HUES64 (cell line): Measurements from ENCODE around the gene PRDM15.
"Not testable (repeated sequence)": the region's sequence is repeated elsewhere in the genome, so short reads cannot be mapped to it uniquely, and the experiment has no call there.

Experiments used
- H3K27ac ChIP-seq: 2 replicates; pipeline ENCODE4 v1.7.0; 2013; ENCODE audit warnings: low read depth, low read length, inconsistent platforms
- H3K27me3 ChIP-seq: 2 replicates; pipeline ENCODE4 v1.6.1; 2013; ENCODE audit warnings: mild to moderate bottlenecking, low read length; ENCODE audit not compliant: insufficient read depth
- H3K36me3 ChIP-seq: 2 replicates; pipeline ENCODE4 v1.6.1; 2013; ENCODE audit warnings: mild to moderate bottlenecking, low read length; ENCODE audit not compliant: insufficient read depth
- H3K4me1 ChIP-seq: 2 replicates; pipeline ENCODE4 v1.6.1; 2013; ENCODE audit warnings: mild to moderate bottlenecking, low read length, moderate library complexity; ENCODE audit not compliant: insufficient read depth
- H3K4me3 ChIP-seq: 2 replicates; pipeline ENCODE4 v1.5.1; 2013; ENCODE audit warnings: mild to moderate bottlenecking, low read length, moderate library complexity
- H3K9ac ChIP-seq: 2 replicates; pipeline ENCODE4 v1.6.1; 2013; ENCODE audit warnings: mild to moderate bottlenecking, low read depth, low read length
- H3K9me3 ChIP-seq: 2 replicates; pipeline ENCODE4 v1.6.1; 2013; ENCODE audit warnings: low read depth, low read length; ENCODE audit not compliant: insufficient read depth
- WGBS: fragments of 150-250, 120-280 bp; methylation state at CpG from one replicate; pipeline ENCODE4 v1.1.7; 2013; ENCODE audit warnings: missing lambda C conversion rate; 5-methylcytosine and 5-hydroxymethylcytosine counted together

Gene PRDM15

DNA sequence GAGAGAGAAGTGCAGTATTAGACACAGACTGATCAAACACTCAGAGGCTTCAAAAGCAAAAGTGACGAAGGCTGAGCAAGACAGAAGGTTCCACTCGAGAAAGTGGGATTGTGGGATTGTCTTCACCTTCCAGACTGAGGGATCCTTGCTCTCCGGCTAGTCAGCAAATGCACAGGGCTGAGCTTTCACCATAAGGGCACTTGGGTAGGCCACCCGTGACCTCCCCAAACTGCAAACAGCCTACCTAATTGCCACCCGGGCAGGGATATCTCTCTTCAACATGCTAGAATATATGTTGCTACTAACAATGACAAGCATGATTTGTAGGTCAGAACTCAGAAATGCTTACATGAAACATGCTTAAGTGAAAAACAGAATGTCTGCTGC is 77.0 kb downstream of the PRDM15 start:
- Histone ChIP-seq H3K4me3 (no peak overlapping the region), H3K27me3 (no peaks in the 10 kb centered on the region), H3K27ac (no peak overlapping the region), H3K9me3 (no peaks in the 10 kb centered on the region), H3K9ac (no peak overlapping the region), H3K4me1 (no peaks in the 10 kb centered on the region), H3K36me3 (peaks cover 42% of the 10 kb centered on the region)
- WGBS: 96% methylated on average over 5 of the region's 5 CpGs

GRCh38 chr21:41801321-41802197 is 77.6 kb downstream of the PRDM15 start:
- 93% methylated on average over 32 of the region's 32 CpGs for WGBS
- no peak overlapping the region for H3K9ac ChIP-seq
- H3K9me3 ChIP-seq: no peaks in the 10 kb centered on the region
- H3K4me3 ChIP-seq: no peak overlapping the region
- no peaks in the 10 kb centered on the region for H3K27me3 ChIP-seq
- peaks cover 42% of the 10 kb centered on the region for H3K36me3 ChIP-seq
- H3K27ac ChIP-seq: no peak overlapping the region
- H3K4me1 ChIP-seq: no peaks in the 10 kb centered on the region

DNA sequence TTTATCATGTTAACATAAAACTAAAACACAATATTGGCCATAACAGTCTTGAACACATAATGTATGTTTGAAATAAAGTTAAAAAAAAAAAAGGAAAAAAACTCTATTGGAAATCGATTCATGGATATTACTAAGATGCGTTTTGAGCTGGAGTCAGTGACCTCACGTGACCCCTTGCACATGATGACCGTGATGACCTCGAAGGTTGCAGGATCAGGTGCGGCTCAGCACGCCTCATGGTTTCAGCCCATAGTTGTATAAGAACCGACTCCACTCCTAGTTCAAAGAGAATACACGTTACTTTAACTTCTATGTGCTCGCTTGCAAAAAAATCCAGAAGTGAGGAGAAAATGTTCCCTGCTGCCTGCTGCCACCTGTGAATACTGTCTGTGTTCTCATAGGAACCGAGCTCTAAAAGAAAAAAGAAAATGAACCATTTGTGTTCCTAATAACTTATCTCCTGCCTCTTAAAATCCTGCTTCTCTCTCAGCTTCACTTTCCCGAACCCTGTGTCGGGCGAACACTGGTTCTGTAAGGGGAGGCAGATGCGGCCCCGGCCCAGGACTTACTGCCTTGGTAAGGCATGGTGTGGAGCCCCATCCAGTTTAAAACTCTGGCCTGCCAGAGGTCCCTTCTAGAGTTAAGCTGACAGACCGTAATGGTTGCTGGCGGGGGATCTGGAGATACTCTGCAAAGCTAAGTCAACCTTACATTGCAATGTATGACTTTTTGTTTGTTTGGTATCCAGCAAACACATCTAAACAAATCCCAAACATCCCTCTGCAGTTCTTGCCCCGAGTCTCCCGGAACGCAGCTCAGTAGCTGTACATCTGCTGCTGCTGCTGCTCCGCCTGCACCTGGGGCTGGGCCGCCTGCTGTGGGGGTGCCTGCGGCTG is 78.5 kb downstream of the PRDM15 start:
- Histone ChIP-seq H3K36me3 (peaks cover 42% of the 10 kb centered on the region), H3K27ac (no peak overlapping the region), H3K9ac (no peak overlapping the region), H3K9me3 (no peaks in the 10 kb centered on the region), H3K4me3 (no peak overlapping the region), H3K4me1 (no peaks in the 10 kb centered on the region), H3K27me3 (no peaks in the 10 kb centered on the region)
- 93% methylated on average over 24 of the region's 24 CpGs for WGBS

DNA sequence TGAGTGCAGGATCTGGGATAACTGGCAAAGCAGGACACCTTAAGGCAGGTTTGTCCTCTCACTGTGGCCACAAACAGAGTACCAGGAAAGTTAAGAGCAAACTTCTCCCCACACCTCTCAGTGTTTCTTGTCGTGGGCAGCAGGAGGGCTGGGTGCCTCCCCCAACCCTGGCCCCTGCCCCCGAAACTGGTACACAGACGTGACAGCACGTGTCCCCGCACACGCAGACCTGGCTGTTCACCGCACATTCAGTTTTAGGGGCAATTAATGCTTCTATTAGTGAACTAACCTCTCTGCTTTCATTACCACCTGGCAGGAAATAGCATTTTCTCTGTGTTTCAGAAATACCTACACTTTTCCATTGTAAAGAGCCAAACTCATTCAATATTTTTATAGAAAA is 79.4 kb downstream of the PRDM15 start:
- H3K4me3 ChIP-seq: no peak overlapping the region
- no peak overlapping the region for H3K9ac ChIP-seq
- no peaks in the 10 kb centered on the region for H3K27me3 ChIP-seq
- no peaks in the 10 kb centered on the region for H3K9me3 ChIP-seq
- 96% methylated on average over 7 of the region's 7 CpGs for WGBS
- H3K27ac ChIP-seq: no peak overlapping the region
- no peaks in the 10 kb centered on the region for H3K4me1 ChIP-seq
- H3K36me3 ChIP-seq: peaks cover 42% of the 10 kb centered on the region

DNA sequence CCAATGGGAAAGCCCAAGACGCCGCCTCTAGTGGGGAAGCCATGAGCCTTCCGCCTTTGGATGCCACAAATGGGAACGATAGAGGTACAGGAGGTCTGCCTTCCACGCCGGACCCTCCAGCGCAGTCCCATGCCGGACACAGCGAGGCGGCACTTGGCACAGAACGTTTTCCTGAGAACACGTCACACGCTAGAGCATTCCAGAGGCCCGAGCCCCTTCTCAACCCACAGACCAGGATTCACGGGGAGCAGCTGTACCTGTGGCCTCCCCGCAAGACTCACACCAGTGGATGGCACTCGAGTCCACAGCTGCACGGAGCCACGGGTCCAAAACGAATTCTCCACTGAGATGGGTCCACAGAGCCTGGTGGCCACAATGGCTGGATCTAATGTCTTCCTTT is 80.8 kb downstream of the PRDM15 start:
- 96% methylated on average over 20 of the region's 20 CpGs for WGBS
- peaks cover 42% of the 10 kb centered on the region for H3K36me3 ChIP-seq

DNA sequence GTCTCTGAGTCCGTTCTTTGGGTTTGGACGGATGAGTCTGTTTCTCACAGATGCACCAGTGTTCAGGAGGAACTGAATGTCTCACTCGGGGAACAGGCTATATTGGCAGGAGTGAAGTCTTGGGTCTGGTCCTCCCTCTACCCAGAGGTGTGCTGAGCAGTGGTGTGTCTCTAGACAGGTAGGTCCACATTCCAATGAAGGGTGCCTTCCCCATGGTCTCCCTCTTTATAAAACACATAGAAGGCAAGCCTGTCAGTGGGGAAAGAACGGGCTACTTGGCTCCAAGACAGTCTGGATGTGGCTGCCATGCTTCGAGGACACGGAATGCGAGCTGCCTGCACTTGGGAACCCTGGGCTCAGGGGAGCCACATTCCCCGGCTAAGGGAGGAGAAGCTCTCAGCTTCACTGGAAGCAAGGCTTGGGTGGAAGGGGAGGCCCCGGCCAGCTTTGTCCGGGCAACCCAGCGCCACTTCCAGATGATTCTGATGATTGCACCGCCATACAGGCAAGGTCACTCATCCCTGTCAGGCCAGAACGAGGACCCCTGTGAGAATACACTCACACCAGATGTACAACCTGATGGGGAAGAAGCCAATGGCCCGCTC is 82.6 kb downstream of the PRDM15 start:
- H3K4me1 ChIP-seq: no peaks in the 10 kb centered on the region
- peaks cover 6% of the 10 kb centered on the region for H3K9me3 ChIP-seq
- H3K4me3 ChIP-seq: no peak overlapping the region
- no peak overlapping the region for H3K9ac ChIP-seq
- 94% methylated on average over 14 of the region's 14 CpGs for WGBS
- H3K27ac ChIP-seq: no peak overlapping the region
- peaks cover 33% of the 10 kb centered on the region for H3K36me3 ChIP-seq
- H3K27me3 ChIP-seq: no peaks in the 10 kb centered on the region

More for the DNA sequence above, 80.8 kb downstream of the PRDM15 start:
- H3K4me3 ChIP-seq: no peak overlapping the region
- H3K27ac ChIP-seq: no peak overlapping the region
- no peaks in the 10 kb centered on the region for H3K4me1 ChIP-seq
- H3K9ac ChIP-seq: no peak overlapping the region
- no peaks in the 10 kb centered on the region for H3K27me3 ChIP-seq
- no peaks in the 10 kb centered on the region for H3K9me3 ChIP-seq

DNA sequence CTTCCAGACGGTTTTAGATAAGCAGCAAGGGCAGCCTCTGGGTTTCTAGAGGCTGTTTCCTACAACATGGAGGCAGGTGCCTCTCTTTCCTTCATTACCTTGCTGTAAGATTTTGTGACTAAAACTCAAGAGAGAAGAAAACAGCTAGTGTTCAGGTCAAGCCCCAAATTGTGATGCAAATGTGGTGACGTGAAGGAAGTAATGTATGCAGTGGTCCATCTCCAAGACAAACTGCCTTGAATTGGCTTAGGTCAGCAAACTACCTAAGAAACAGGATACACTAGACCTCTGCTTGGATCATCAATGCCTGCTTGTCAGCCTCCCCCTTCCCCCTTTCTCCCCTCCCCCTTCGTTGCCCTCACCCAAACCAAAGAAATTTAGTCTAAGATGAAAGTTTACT is 83.4 kb downstream of the PRDM15 start:
- H3K9me3 ChIP-seq: peaks cover 6% of the 10 kb centered on the region
- H3K4me1 ChIP-seq: no peaks in the 10 kb centered on the region
- peaks cover 24% of the 10 kb centered on the region for H3K36me3 ChIP-seq
- WGBS: 45% methylated on average over 3 of the region's 3 CpGs
- no peak overlapping the region for H3K4me3 ChIP-seq
- H3K27ac ChIP-seq: no peak overlapping the region
- H3K27me3 ChIP-seq: no peaks in the 10 kb centered on the region
- H3K9ac ChIP-seq: no peak overlapping the region

DNA sequence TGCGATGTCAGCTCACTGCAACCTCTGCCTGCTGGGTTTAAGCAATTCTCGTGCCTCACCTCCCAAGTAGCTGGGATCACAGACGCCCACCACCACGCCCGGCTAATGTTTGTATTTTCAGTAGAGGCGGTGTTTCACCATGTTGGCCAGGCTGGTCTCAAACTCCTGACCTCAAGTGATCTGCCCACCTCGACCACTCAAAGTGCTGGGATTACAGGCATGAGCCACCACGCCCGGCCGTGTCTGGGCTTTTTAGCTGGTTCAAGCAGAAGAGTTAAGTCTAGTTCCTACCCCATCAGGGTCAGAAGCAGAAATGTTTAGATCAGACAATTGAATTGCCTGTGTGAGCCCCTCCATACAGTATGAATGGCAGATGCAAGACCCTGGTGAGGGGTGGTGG is 84.5 kb downstream of the PRDM15 start:
- Histone ChIP-seq H3K9me3 (peaks cover 6% of the 10 kb centered on the region), H3K27ac (no peak overlapping the region), H3K27me3 (no peaks in the 10 kb centered on the region), H3K36me3 (peaks cover 13% of the 10 kb centered on the region), H3K4me3 (no peak overlapping the region), H3K9ac (no peak overlapping the region), H3K4me1 (no peaks in the 10 kb centered on the region)
- 96% methylated on average over 10 of the region's 10 CpGs for WGBS

GRCh38 chr21:41792711-41793110 is 86.4 kb downstream of the PRDM15 start:
- Histone ChIP-seq H3K9me3 (peaks cover 6% of the 10 kb centered on the region), H3K36me3 (no peaks in the 10 kb centered on the region; the same call in 1 of the 2 replicates), H3K27ac (no peak overlapping the region), H3K9ac (no peak overlapping the region), H3K4me1 (no peaks in the 10 kb centered on the region), H3K4me3 (no peak overlapping the region), H3K27me3 (no peaks in the 10 kb centered on the region)
- 92% methylated on average over 3 of the region's 3 CpGs for WGBS

GRCh38 chr21:41786509-41786987 is 92.6 kb downstream of the PRDM15 start:
- no peaks in the 10 kb centered on the region for H3K27me3 ChIP-seq
- no peak overlapping the region for H3K4me3 ChIP-seq
- H3K27ac ChIP-seq: no peak overlapping the region
- H3K9me3 ChIP-seq: no peaks in the 10 kb centered on the region
- no peak overlapping the region for H3K9ac ChIP-seq
- WGBS: 84% methylated on average over 13 of the region's 13 CpGs
- no peaks in the 10 kb centered on the region for H3K36me3 ChIP-seq
- H3K4me1 ChIP-seq: no peaks in the 10 kb centered on the region

- not testable (repeated sequence) for H3K9ac ChIP-seq, H3K4me3 ChIP-seq, H3K36me3 ChIP-seq, H3K27ac ChIP-seq, H3K9me3 ChIP-seq, H3K4me1 ChIP-seq, H3K27me3 ChIP-seq
- WGBS: 96% methylated on average over 10 of the region's 12 CpGs
Observed at GRCh38 chr21:41785262-41785661, 93.9 kb downstream of the PRDM15 start.
